Small intestine (tissue), 7 donors: ENCODE data around the gene MEGF6. TPM values are rescaled to one million over a fixed set of nuclear protein-coding genes. Genes with fewer than 3 reads are reported as not detected.
A peak's percentile ranks its signal among the peaks of the same experiment; 100 is the strongest.

Experiments used
- DNase-seq, 2 donors: peaks; one replicate each; pipeline versions ENCODE4 v3.0.0 to v3.0.0-alpha.2; 2013
- FAIRE-seq: peaks from 2 replicates; lab custom pipeline; 2012; peaks lifted over from hg19 to GRCh38; lab: Jason Lieb, UNC
- H3K27ac ChIP-seq, 3 donors: one replicate each; pipeline ENCODE4 v1.5.1; 2013; ENCODE audit warnings: low read length in 2 of 3, mild to moderate bottlenecking in 2 of 3, control low read depth in 1 of 3, inconsistent platforms in 1 of 3, low read depth in 1 of 3, moderate library complexity in 1 of 3
- H3K27me3 ChIP-seq, 3 donors: one replicate each; pipeline ENCODE4 v1.6.1; 2013; ENCODE audit warnings: low read length in 3 of 3, inconsistent platforms in 1 of 3; ENCODE audit not compliant: control insufficient read depth in 3 of 3, insufficient read depth in 3 of 3
- H3K36me3 ChIP-seq, 3 donors: one replicate each; pipeline ENCODE4 v1.6.1; 2013; ENCODE audit warnings: low read length in 3 of 3, inconsistent platforms in 1 of 3, low read depth in 1 of 3, mild to moderate bottlenecking in 1 of 3, moderate library complexity in 1 of 3; ENCODE audit not compliant: control insufficient read depth in 3 of 3, insufficient read depth in 2 of 3
- H3K4me1 ChIP-seq, 3 donors: one replicate each; pipeline ENCODE4 v1.6.1; 2013; ENCODE audit warnings: low read length in 2 of 3, inconsistent platforms in 1 of 3, low read depth in 1 of 3, mild to moderate bottlenecking in 1 of 3, moderate library complexity in 1 of 3; ENCODE audit not compliant: control insufficient read depth in 3 of 3, insufficient read depth in 2 of 3
- H3K4me3 ChIP-seq, 3 donors: one replicate each; pipeline ENCODE4 v1.5.1; 2013; ENCODE audit warnings: low read length in 3 of 3, control low read depth in 1 of 3, inconsistent platforms in 1 of 3, low read depth in 1 of 3, mild to moderate bottlenecking in 1 of 3, moderate library complexity in 1 of 3
- H3K9me3 ChIP-seq, 2 donors: one replicate each; pipeline ENCODE4 v1.6.1; 2013; ENCODE audit warnings: low read depth in 1 of 2, low read length in 1 of 2; ENCODE audit not compliant: control insufficient read depth in 2 of 2, insufficient read depth in 1 of 2
- WGBS, 3 donors: extraction: QIAGEN DNeasy Blood & Tissue Kit; methylation state at CpG; one replicate each; pipeline ENCODE4 v1.1.7; 2013; 5-methylcytosine and 5-hydroxymethylcytosine counted together
- polyA plus RNA-seq, 4 donors: library from polyadenylated mRNA; stranded (reverse) in 3 of 4; unstranded in 1 of 4; fragments of 200-250 nt in 3 of 4; fragments of 120-200 nt in 1 of 4; gene quantifications; one replicate each; pipeline versions ENCODE4 v1.2.1 to v1.2.3, GENCODE V29; 2013
- donor health status: healthy with polysubstance abuse.
- donor health status: control.
- donor health status: control.
- donor health status: Bipolar disorder and iron deficiency.
- donor health status: healthy.

The MEGF6 gene
- polyA plus RNA-seq, 4 donors, result 0.45 to 5.8 (median 3.7) TPM

- no peak for DNase-seq
- H3K4me1 ChIP-seq, result no peaks in the 10 kb centered on the region
- no peaks in the 10 kb centered on the region for H3K36me3 ChIP-seq
- no peaks in the 10 kb centered on the region for H3K27me3 ChIP-seq
- 59 to 82% (median 60%) methylated on average over 16 to 19 of the region's 19 CpGs for WGBS, 3 donors
- no peak for FAIRE-seq
- no peaks in the 10 kb centered on the region for H3K9me3 ChIP-seq
- no peak overlapping the region for H3K27ac ChIP-seq
- H3K4me3 ChIP-seq, result no peak overlapping the region
These were observed 113.8 kb downstream of the MEGF6 start for GRCh38 chr1:3497521-3497920.

GRCh38 chr1:3496916-3497315 lies 114.4 kb downstream of the MEGF6 start:
- no peaks in the 10 kb centered on the region for H3K9me3 ChIP-seq
- 82 to 92% (median 87%) methylated on average over 20 of the region's 20 CpGs for WGBS, 3 donors
- no peak overlapping the region for H3K27ac ChIP-seq
- H3K36me3 ChIP-seq, result no peaks in the 10 kb centered on the region
- no peaks in the 10 kb centered on the region for H3K4me1 ChIP-seq
- H3K4me3 ChIP-seq, result no peak overlapping the region
- FAIRE-seq, result no peak
- H3K27me3 ChIP-seq, result no peaks in the 10 kb centered on the region
- no peak for DNase-seq

GRCh38 chr1:3495776-3496745 lies 115.2 kb downstream of the MEGF6 start:
- Histone ChIP-seq H3K36me3 (no peaks in the 10 kb centered on the region), H3K27me3 (no peaks in the 10 kb centered on the region), H3K4me1 (peaks cover 0 to 1% (median 0%) of the 10 kb centered on the region in 3 donors), H3K9me3 (no peaks in the 10 kb centered on the region), H3K4me3 (no peak overlapping the region), H3K27ac (no peak overlapping the region)
- WGBS, 3 donors, result 81 to 84% (median 83%) methylated on average over 27 to 36 of the region's 36 CpGs
- DNase-seq (no peak), FAIRE-seq (no peak)

- H3K4me1 ChIP-seq, result peaks cover 0 to 7% (median 0%) of the 10 kb centered on the region in 3 donors
- DNase-seq, result no peak
- H3K36me3 ChIP-seq, result peaks cover 0 to 1% (median 0%) of the 10 kb centered on the region in 3 donors
- H3K27me3 ChIP-seq, result no peaks in the 10 kb centered on the region
- H3K4me3 ChIP-seq, result no peak overlapping the region
- no peak for FAIRE-seq
- 64 to 84% (median 71%) methylated on average over 30 to 34 of the region's 34 CpGs for WGBS, 3 donors
- no peak overlapping the region for H3K27ac ChIP-seq
- no peaks in the 10 kb centered on the region for H3K9me3 ChIP-seq
These were observed 116.7 kb downstream of the MEGF6 start for GRCh38 chr1:3494321-3495308.

GRCh38 chr1:3492545-3493246 lies 118.6 kb downstream of the MEGF6 start:
- Histone ChIP-seq H3K27ac (no peak overlapping the region), H3K4me1 (peaks cover 0 to 7% (median 0%) of the 10 kb centered on the region in 3 donors), H3K36me3 (peaks cover 0 to 2% (median 0%) of the 10 kb centered on the region in 3 donors), H3K4me3 (no peak overlapping the region), H3K27me3 (no peaks in the 10 kb centered on the region), H3K9me3 (peaks cover 0 to 11% of the 10 kb centered on the region in 2 donors)
- 70 to 83% (median 81%) methylated on average over 15 to 17 of the region's 17 CpGs for WGBS, 3 donors
- DNase-seq, result no peak
- no peak for FAIRE-seq

GRCh38 chr1:3491291-3492246 lies 119.7 kb downstream of the MEGF6 start:
- no peaks in the 10 kb centered on the region for H3K27me3 ChIP-seq
- no peak overlapping the region for H3K4me3 ChIP-seq
- H3K27ac ChIP-seq, result no peak overlapping the region
- FAIRE-seq (no peak), DNase-seq (peak; percentile 62 to 78)
- WGBS, 3 donors, result 29 to 37% (median 32%) methylated on average over 39 to 41 of the region's 41 CpGs
- peaks cover 0 to 11% of the 10 kb centered on the region in 2 donors for H3K9me3 ChIP-seq
- peaks cover 0 to 2% (median 0%) of the 10 kb centered on the region in 3 donors for H3K36me3 ChIP-seq
- H3K4me1 ChIP-seq, result peaks cover 0 to 7% (median 0%) of the 10 kb centered on the region in 3 donors

- H3K4me3 ChIP-seq, result no peak overlapping the region
- WGBS, 3 donors, result 62 to 94% (median 68%) methylated on average over 21 to 23 of the region's 23 CpGs
- no peak overlapping the region for H3K27ac ChIP-seq
- peaks cover 0 to 7% (median 0%) of the 10 kb centered on the region in 3 donors for H3K4me1 ChIP-seq
- peaks cover 0 to 11% of the 10 kb centered on the region in 2 donors for H3K9me3 ChIP-seq
- DNase-seq, result no peak
- H3K36me3 ChIP-seq, result peaks cover 0 to 2% (median 0%) of the 10 kb centered on the region in 3 donors
- H3K27me3 ChIP-seq, result no peaks in the 10 kb centered on the region
- FAIRE-seq, result no peak
These were observed 121.1 kb downstream of the MEGF6 start for GRCh38 chr1:3490046-3490745.
